Liver (tissue), 9 donors: ENCODE results near the gene BRCA1. TPM values are rescaled to one million over a fixed set of nuclear protein-coding genes. Genes with fewer than 3 reads are reported as not detected.

Experiments used
- DNase-seq: peaks from one replicate; pipeline ENCODE4 v3.0.0-alpha.2; 2017; ENCODE audit warnings: low spot score
- H3K27ac ChIP-seq, 2 donors: one replicate each; pipeline ENCODE4 v1.7.0; 2013; ENCODE audit warnings: inconsistent platforms in 2 of 2, low read length in 2 of 2, control low read depth in 1 of 2, low read depth in 1 of 2, mild to moderate bottlenecking in 1 of 2
- H3K27me3 ChIP-seq, 4 donors: one replicate each; pipeline versions ENCODE4 v1.6.1 to v1.7.0; 2013; ENCODE audit warnings: low read length in 3 of 4, inconsistent platforms in 1 of 4, mild to moderate bottlenecking in 1 of 4, moderate library complexity in 1 of 4; ENCODE audit not compliant: control insufficient read depth in 4 of 4, insufficient read depth in 4 of 4
- H3K36me3 ChIP-seq, 4 donors: one replicate each; pipeline versions ENCODE4 v1.6.1 to v1.7.0; 2013; ENCODE audit warnings: low read length in 3 of 4, mild to moderate bottlenecking in 3 of 4, low read depth in 1 of 4, moderate library complexity in 1 of 4; ENCODE audit not compliant: control insufficient read depth in 4 of 4, insufficient read depth in 3 of 4
- H3K4me1 ChIP-seq, 4 donors: one replicate each; pipeline versions ENCODE4 v1.6.1 to v1.7.0; 2013; ENCODE audit warnings: low read length in 3 of 4, mild to moderate bottlenecking in 3 of 4, moderate library complexity in 1 of 4; ENCODE audit not compliant: control insufficient read depth in 4 of 4, insufficient read depth in 4 of 4
- H3K4me3 ChIP-seq, 3 donors: one replicate each; pipeline versions ENCODE4 v1.6.1 to v1.7.0; 2013; ENCODE audit warnings: low read length in 3 of 3, control low read depth in 1 of 3, low read depth in 1 of 3, mild to moderate bottlenecking in 1 of 3
- H3K9ac ChIP-seq, 2 donors: one replicate each; pipeline ENCODE4 v1.7.0; 2013; ENCODE audit warnings: low read length in 2 of 2, mild to moderate bottlenecking in 2 of 2, moderate library complexity in 2 of 2, control low read depth in 1 of 2, low read depth in 1 of 2
- H3K9me3 ChIP-seq, 4 donors: one replicate each; pipeline versions ENCODE4 v1.6.1 to v1.7.0; 2013; ENCODE audit warnings: low read length in 3 of 4; ENCODE audit not compliant: control insufficient read depth in 4 of 4
- EGR1 ChIP-seq, 2 donors: IDR thresholded peaks; 2 replicates each; pipeline ENCODE4 v1.6.1; 2016 to 2018; ENCODE audit warnings: antibody characterized with exemption in 2 of 2, low read depth in 2 of 2
- FOXA2 ChIP-seq: IDR thresholded peaks from 2 replicates; pipeline ENCODE4 v1.6.1; 2016; ENCODE audit warnings: antibody characterized with exemption
- GABPA ChIP-seq, 2 donors: IDR thresholded peaks in 1 of 2; conservative IDR thresholded peaks in 1 of 2; 2 replicates each; pipeline ENCODE4 v1.6.1; 2016; ENCODE audit warnings: antibody characterized with exemption in 2 of 2, mild to moderate bottlenecking in 1 of 2, moderate library complexity in 1 of 2
- HNF4A ChIP-seq, 2 donors: conservative IDR thresholded peaks; 2 replicates each; pipeline ENCODE4 v1.6.1; 2016; ENCODE audit warnings: antibody characterized with exemption in 2 of 2, mild to moderate bottlenecking in 2 of 2
- HNF4G ChIP-seq: IDR thresholded peaks from 2 replicates; pipeline ENCODE4 v1.6.1; 2016; ENCODE audit warnings: antibody characterized with exemption
- JUND ChIP-seq, 2 donors: IDR thresholded peaks; 2 replicates each; pipeline ENCODE4 v1.6.1; 2016; ENCODE audit warnings: antibody characterized with exemption in 2 of 2
- NR2F2 ChIP-seq: IDR thresholded peaks from 2 replicates; pipeline ENCODE4 v1.6.1; 2016; ENCODE audit warnings: antibody characterized with exemption
- RAD21 ChIP-seq, 2 donors: IDR thresholded peaks; 2 replicates each; pipeline ENCODE4 v1.6.1; 2016; ENCODE audit warnings: antibody characterized with exemption in 2 of 2, mild to moderate bottlenecking in 2 of 2
- RXRA ChIP-seq, 2 donors: IDR thresholded peaks; 2 replicates each; pipeline ENCODE4 v1.6.1; 2017 to 2018; ENCODE audit warnings: antibody characterized with exemption in 2 of 2, mild to moderate bottlenecking in 1 of 2
- SP1 ChIP-seq: IDR thresholded peaks from 2 replicates; pipeline ENCODE4 v1.6.1; 2018; ENCODE audit warnings: antibody characterized with exemption, mild to moderate bottlenecking
- YY1 ChIP-seq: IDR thresholded peaks from 2 replicates; pipeline ENCODE4 v1.6.1; 2016; ENCODE audit warnings: antibody characterized with exemption, mild to moderate bottlenecking
- WGBS: extraction: QIAGEN DNeasy Blood & Tissue Kit; methylation state at CpG from one replicate; pipeline ENCODE4 v1.1.7; 2013; 5-methylcytosine and 5-hydroxymethylcytosine counted together
- polyA plus RNA-seq, 2 donors: library from polyadenylated mRNA; stranded (reverse) in 1 of 2; unstranded in 1 of 2; fragments of 200-250 nt in 1 of 2; fragments of >200 nt in 1 of 2; fragmentation: Nextera tagmentation in 1 of 2; extraction: Ambion mirVana in 1 of 2; gene quantifications; one replicate each; pipeline versions ENCODE4 v1.2.1 to v1.2.3, GENCODE V29; 2013 to 2015
- total RNA-seq, 2 donors: library from RNA; depleted of rRNA; stranded (reverse); fragments of >200 nt; gene quantifications; one replicate each; pipeline ENCODE4 v1.2.3, GENCODE V29; 2014
- TF ChIP-seq, protein P1 (sequence below): IDR thresholded peaks from 2 replicates; pipeline ENCODE4 v1.6.1; 2016; ENCODE audit warnings: antibody characterized with exemption, mild to moderate bottlenecking
- TF ChIP-seq, protein P2 (sequence below): IDR thresholded peaks from 2 replicates; pipeline ENCODE4 v1.6.1; 2016; ENCODE audit warnings: antibody characterized with exemption
- TF ChIP-seq, protein P3 (sequence below): IDR thresholded peaks from 2 replicates; pipeline ENCODE4 v1.6.1; 2016; ENCODE audit warnings: antibody characterized with exemption
- TF ChIP-seq, protein P4 (sequence below): IDR thresholded peaks from 2 replicates; pipeline ENCODE4 v1.6.1; 2016; ENCODE audit warnings: antibody characterized with exemption
- donor health status: healthy.
- donor health status: healthy.
- donor health status: healthy.
- donor health status: healthy.
- donor health status: healthy.

BRCA1 gene
- total and polyA plus RNA-seq, 4 donors, result 1.5 to 18.6 (median 12.8) TPM

DNA sequence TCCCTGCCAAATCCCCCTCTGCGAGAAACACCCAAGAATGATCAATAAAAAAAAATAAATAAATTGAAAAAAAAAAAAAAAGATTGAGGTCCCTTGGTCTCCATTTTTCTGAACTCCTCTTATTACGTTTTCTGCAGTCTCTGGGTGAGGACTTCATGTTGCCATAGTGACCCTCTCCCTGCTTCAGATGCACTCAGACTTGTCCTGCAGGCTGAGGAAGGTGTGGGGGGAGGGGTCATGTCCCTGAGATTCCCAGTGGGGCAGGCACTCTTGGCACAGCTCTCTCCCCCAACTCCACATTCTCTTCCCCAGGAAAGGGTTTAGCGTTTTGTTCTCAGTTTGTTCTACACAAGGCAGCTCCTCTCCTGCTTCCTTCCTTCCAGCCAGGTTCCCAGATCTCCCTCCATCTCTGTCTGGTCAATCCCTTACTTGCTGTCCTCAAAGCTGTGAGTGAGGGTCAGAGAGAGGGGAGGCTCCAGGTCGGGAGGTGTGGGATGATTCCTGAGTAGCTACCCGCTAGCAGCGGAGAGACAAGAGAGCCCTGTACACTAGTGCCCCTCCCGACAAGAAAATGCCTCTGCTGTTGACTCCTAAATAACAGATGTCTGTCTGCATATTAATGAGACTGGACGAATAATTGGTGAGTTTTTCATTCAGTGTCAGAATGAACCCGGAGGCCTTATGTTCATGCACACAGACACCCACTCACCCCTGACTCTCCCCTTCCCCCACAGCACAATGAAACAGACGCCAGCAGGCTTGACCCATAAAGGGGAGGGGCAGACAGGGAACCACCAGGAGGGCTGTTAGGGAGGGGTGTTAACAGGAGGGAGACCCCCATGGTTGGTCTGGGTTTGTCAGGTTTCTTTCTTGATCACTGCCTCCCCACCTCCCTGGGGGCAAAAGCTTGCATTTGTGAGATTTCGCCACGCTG lies 90.9 kb downstream of the BRCA1 start:
- H3K36me3 ChIP-seq, result no peaks in the 10 kb centered on the region
- no peak overlapping the region for H3K9ac ChIP-seq
- H3K9me3 ChIP-seq, result no peaks in the 10 kb centered on the region
- H3K27me3 ChIP-seq, result no peaks in the 10 kb centered on the region
- H3K4me3 ChIP-seq, result no peak overlapping the region
- no peak overlapping the region for H3K27ac ChIP-seq
- TF ChIP-seq, protein P1, sequence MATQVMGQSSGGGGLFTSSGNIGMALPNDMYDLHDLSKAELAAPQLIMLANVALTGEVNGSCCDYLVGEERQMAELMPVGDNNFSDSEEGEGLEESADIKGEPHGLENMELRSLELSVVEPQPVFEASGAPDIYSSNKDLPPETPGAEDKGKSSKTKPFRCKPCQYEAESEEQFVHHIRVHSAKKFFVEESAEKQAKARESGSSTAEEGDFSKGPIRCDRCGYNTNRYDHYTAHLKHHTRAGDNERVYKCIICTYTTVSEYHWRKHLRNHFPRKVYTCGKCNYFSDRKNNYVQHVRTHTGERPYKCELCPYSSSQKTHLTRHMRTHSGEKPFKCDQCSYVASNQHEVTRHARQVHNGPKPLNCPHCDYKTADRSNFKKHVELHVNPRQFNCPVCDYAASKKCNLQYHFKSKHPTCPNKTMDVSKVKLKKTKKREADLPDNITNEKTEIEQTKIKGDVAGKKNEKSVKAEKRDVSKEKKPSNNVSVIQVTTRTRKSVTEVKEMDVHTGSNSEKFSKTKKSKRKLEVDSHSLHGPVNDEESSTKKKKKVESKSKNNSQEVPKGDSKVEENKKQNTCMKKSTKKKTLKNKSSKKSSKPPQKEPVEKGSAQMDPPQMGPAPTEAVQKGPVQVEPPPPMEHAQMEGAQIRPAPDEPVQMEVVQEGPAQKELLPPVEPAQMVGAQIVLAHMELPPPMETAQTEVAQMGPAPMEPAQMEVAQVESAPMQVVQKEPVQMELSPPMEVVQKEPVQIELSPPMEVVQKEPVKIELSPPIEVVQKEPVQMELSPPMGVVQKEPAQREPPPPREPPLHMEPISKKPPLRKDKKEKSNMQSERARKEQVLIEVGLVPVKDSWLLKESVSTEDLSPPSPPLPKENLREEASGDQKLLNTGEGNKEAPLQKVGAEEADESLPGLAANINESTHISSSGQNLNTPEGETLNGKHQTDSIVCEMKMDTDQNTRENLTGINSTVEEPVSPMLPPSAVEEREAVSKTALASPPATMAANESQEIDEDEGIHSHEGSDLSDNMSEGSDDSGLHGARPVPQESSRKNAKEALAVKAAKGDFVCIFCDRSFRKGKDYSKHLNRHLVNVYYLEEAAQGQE, result no peak
- TF ChIP-seq, protein P2, sequence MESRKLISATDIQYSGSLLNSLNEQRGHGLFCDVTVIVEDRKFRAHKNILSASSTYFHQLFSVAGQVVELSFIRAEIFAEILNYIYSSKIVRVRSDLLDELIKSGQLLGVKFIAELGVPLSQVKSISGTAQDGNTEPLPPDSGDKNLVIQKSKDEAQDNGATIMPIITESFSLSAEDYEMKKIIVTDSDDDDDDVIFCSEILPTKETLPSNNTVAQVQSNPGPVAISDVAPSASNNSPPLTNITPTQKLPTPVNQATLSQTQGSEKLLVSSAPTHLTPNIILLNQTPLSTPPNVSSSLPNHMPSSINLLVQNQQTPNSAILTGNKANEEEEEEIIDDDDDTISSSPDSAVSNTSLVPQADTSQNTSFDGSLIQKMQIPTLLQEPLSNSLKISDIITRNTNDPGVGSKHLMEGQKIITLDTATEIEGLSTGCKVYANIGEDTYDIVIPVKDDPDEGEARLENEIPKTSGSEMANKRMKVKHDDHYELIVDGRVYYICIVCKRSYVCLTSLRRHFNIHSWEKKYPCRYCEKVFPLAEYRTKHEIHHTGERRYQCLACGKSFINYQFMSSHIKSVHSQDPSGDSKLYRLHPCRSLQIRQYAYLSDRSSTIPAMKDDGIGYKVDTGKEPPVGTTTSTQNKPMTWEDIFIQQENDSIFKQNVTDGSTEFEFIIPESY, result no peak
- no peak for TF ChIP-seq GABPA (IDR thresholded peaks at IDR 0.05 in 1 of 2, conservative IDR thresholded peaks at IDR 0.05 in 1 of 2)
- TF ChIP-seq, protein P3, sequence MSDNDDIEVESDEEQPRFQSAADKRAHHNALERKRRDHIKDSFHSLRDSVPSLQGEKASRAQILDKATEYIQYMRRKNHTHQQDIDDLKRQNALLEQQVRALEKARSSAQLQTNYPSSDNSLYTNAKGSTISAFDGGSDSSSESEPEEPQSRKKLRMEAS, result no peak
- TF ChIP-seq EGR1 (IDR thresholded peaks at IDR 0.05; ENCODE audit: low read depth in 2 of 2), result no peak
- no peak for TF ChIP-seq YY1
- no peak for TF ChIP-seq HNF4A (conservative IDR thresholded peaks at IDR 0.05)
- TF ChIP-seq NR2F2, result no peak
- TF ChIP-seq RXRA (IDR thresholded peaks at IDR 0.05), result no peak
- TF ChIP-seq JUND (IDR thresholded peaks at IDR 0.05), result no peak
- TF ChIP-seq FOXA2, result no peak
- TF ChIP-seq HNF4G, result no peak
- TF ChIP-seq SP1, result no peak
- no peak for TF ChIP-seq RAD21 (IDR thresholded peaks at IDR 0.05)
- TF ChIP-seq, protein P4, sequence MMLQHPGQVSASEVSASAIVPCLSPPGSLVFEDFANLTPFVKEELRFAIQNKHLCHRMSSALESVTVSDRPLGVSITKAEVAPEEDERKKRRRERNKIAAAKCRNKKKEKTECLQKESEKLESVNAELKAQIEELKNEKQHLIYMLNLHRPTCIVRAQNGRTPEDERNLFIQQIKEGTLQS, result no peak
- 73% methylated on average over 12 of the region's 12 CpGs for WGBS
- H3K4me1 ChIP-seq, result peaks cover 2 to 20% (median 11%) of the 10 kb centered on the region in 4 donors
- DNase-seq, result no peak

DNA sequence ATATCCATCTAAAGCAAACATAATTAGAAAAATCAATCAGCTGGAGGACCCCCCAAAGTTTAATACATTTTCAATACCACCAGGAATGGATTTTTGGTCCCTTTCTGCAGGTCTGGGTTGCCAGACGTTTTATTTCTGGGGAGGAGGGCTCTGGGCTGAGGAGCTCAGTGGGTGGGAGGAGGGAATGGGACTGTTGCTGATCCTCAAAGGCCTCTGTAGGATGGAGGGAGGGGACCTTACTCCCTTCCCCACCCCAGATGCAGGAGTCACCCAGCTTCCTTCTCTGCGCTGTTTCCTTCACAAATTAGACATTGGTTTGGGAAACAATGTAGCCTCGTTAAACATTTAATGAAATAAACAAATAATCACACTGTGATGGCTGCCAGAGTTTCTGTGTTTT lies 93.5 kb downstream of the BRCA1 start:
- Histone ChIP-seq H3K9me3 (no peaks in the 10 kb centered on the region), H3K36me3 (no peaks in the 10 kb centered on the region), H3K27me3 (no peaks in the 10 kb centered on the region), H3K4me3 (no peak overlapping the region), H3K27ac (no peak overlapping the region), H3K4me1 (peaks cover 4 to 16% (median 8%) of the 10 kb centered on the region in 4 donors), H3K9ac (no peak overlapping the region)
- 85% methylated on average over 3 of the region's 3 CpGs for WGBS
- no peak for DNase-seq
- TF ChIP-seq, protein P2, result no peak
- TF ChIP-seq RAD21 (IDR thresholded peaks at IDR 0.05) (no peak), HNF4G (no peak)
